K562 (cell line): ENCODE data around the gene BCL7C. TPM values are rescaled to one million over a fixed set of nuclear protein-coding genes. Genes with fewer than 3 reads are reported as not detected.

Source experiments
- CBFA2T2 ChIP-seq: fragments of 450-650 bp; conservative IDR thresholded peaks from 2 replicates; pipeline ENCODE4 v1.6.1; 2017; ENCODE audit warnings: mild to moderate bottlenecking
- CBFA2T3 ChIP-seq: fragments of 450-650 bp; IDR thresholded peaks from 2 replicates; pipeline ENCODE4 v1.6.1; 2017
- FOXP4 ChIP-seq: sonication (generic); formaldehyde crosslinking; IDR thresholded peaks from 2 replicates; pipeline ENCODE4 v1.8.0; 2022; ENCODE audit warnings: mild to moderate bottlenecking, missing genetic modification reagents, borderline replicate concordance
- GMEB1 ChIP-seq: fragments of 250-450 bp; sonication (Bioruptor Pico); IDR thresholded peaks from 2 replicates; pipeline ENCODE4 v1.4.0; 2020; ENCODE audit warnings: mild to moderate bottlenecking
- HMBOX1 ChIP-seq: sonication (generic); IDR thresholded peaks from 2 replicates; pipeline ENCODE4 v1.6.1; 2016
- MGA ChIP-seq: fragments of 450-650 bp; IDR thresholded peaks from 2 replicates; pipeline ENCODE4 v1.6.1; 2016; ENCODE audit warnings: mild to moderate bottlenecking, moderate library complexity
- RFX5 ChIP-seq: IDR thresholded peaks from 2 replicates; pipeline ENCODE4 v1.6.1; 2011; ENCODE audit warnings: low read depth, mild to moderate bottlenecking, improper control_type of control experiment, low read length
- SREBF1 ChIP-seq: fragments of 150-350 bp; IDR thresholded peaks from 2 replicates; pipeline ENCODE4 v1.6.1; 2014; ENCODE audit warnings: antibody characterized with exemption, low read depth, low read length, borderline replicate concordance
- ZNF445 ChIP-seq: fragments of 250-450 bp; sonication (Bioruptor Pico); IDR thresholded peaks from 2 replicates; pipeline ENCODE4 v1.4.0; 2020; ENCODE audit warnings: low read depth, mild to moderate bottlenecking, moderate library complexity
- polyA plus RNA-seq, 8 experiments: library from polyadenylated mRNA; depleted of rRNA in 4 of 8; stranded (reverse) in 5 of 8; unstranded in 3 of 8; fragments of >200 nt; fragmentation: Nextera tagmentation in 2 of 8; fragmentation: Illumina TruSeq in 1 of 8; extraction: Ambion mirVana in 2 of 8; extraction: Trizol in 1 of 8; gene quantifications; 2 replicates each; pipeline versions ENCODE4 v1.2.1 to v1.2.3, GENCODE V29; 2011 to 2014; ENCODE audit warnings: inconsistent platforms in 1 of 8, missing spikeins in 1 of 8
- total RNA-seq, 7 experiments: library from RNA; depleted of rRNA in 6 of 7; stranded (reverse); fragments of >200 nt in 6 of 7; fragmentation: Illumina TruSeq in 2 of 7; extraction: Trizol in 2 of 7; gene quantifications; 2 replicates each; pipeline versions ENCODE4 v1.2.1 to v1.2.3, GENCODE V29; 2011 to 2021; ENCODE audit warnings: low replicate concordance in 1 of 7

Gene BCL7C
- total and polyA plus RNA-seq, 9 of the 15 experiments (the other 6 are each of a cell fraction or from before 2014, with no cell fraction given): 1.7 to 85.8 (median 19.6) TPM

GRCh38 chr16:30874821-30875717 lies 18.8 kb downstream of the BCL7C start (continued):
- TF ChIP-seq HMBOX1: no peak
- no peak for TF ChIP-seq SREBF1
- TF ChIP-seq GMEB1: no peak; the same call in 1 of the 2 replicates
- no peak for TF ChIP-seq CBFA2T2
- no peak for TF ChIP-seq FOXP4 (CRISPR knock-in tag)
- peak; percentile 89 for TF ChIP-seq MGA
- peak; percentile 24; the same call in 1 of the 2 replicates for TF ChIP-seq CBFA2T3
- no peak for TF ChIP-seq ZNF445 (CRISPR knock-in tag)
- no peak for TF ChIP-seq RFX5
